Upper lobe of left lung (tissue), 6 donors: ENCODE data around the gene SNED1. TPM values are rescaled to one million over a fixed set of nuclear protein-coding genes. Genes with fewer than 3 reads are reported as not detected.

ENCODE experiments used
- ATAC-seq, 2 donors: fragments of 200-7000 bp; cut with Tn5 transposase; one replicate each; pipeline ENCODE4 v1.9.1; 2022; ENCODE audit warnings: mild to moderate bottlenecking in 2 of 2, moderate library complexity in 2 of 2; ENCODE audit not compliant: low FRiP score in 2 of 2
- DNase-seq, 2 donors: peaks; one replicate each; pipeline ENCODE4 v3.0.0-alpha.2; 2019 to 2020
- H3K27ac ChIP-seq, 4 donors: fragments of 200-600 bp; sonication (generic); one replicate each; pipeline ENCODE4 v1.5.1; 2016 to 2019
- H3K27me3 ChIP-seq, 4 donors: fragments of 200-600 bp; sonication (generic); one replicate each; pipeline ENCODE4 v1.5.1; 2017 to 2019
- H3K36me3 ChIP-seq, 4 donors: fragments of 200-600 bp; sonication (generic); one replicate each; pipeline ENCODE4 v1.5.1; 2016 to 2019
- H3K4me1 ChIP-seq, 4 donors: fragments of 200-600 bp; sonication (generic); one replicate each; pipeline ENCODE4 v1.5.1; 2018 to 2019
- H3K4me3 ChIP-seq, 4 donors: fragments of 200-600 bp; sonication (generic); one replicate each; pipeline ENCODE4 v1.5.1; 2017 to 2019; ENCODE audit warnings: mild to moderate bottlenecking in 2 of 4, moderate library complexity in 1 of 4
- H3K9me3 ChIP-seq, 4 donors: fragments of 200-600 bp; sonication (generic); one replicate each; pipeline ENCODE4 v1.5.1; 2018 to 2019
- CTCF ChIP-seq, 6 experiments: fragments of 450-650 bp in 4 of 6; fragments of 200-600 bp in 2 of 6; sonication (generic) in 2 of 6; IDR thresholded peaks; one replicate each; pipeline ENCODE4 v1.5.1; 2016 to 2019; ENCODE audit warnings: antibody characterized with exemption in 6 of 6
- EP300 ChIP-seq, 4 donors: sonication (generic); formaldehyde crosslinking; IDR thresholded peaks; one replicate each; pipeline ENCODE4 v1.5.1; 2017; ENCODE audit warnings: antibody characterized with exemption in 4 of 4, control low read depth in 2 of 4
- POLR2A ChIP-seq, 4 donors: fragments of 450-650 bp; IDR thresholded peaks; one replicate each; pipeline ENCODE4 v1.5.1; 2016 to 2017; ENCODE audit warnings: antibody characterized with exemption in 4 of 4, mild to moderate bottlenecking in 2 of 4
- POLR2AphosphoS5 ChIP-seq, 2 donors: sonication (generic); formaldehyde crosslinking; IDR thresholded peaks; one replicate each; pipeline ENCODE4 v1.5.1; 2017; ENCODE audit warnings: antibody characterized with exemption in 2 of 2
- WGBS, 2 donors: methylation state at CpG; one replicate each; pipeline ENCODE4 v1.1.5; 2017 to 2018; 5-methylcytosine and 5-hydroxymethylcytosine counted together
- total RNA-seq, 6 donors: library from RNA; depleted of rRNA in 4 of 6; stranded (reverse); fragments of >200 nt in 4 of 6; gene quantifications; one replicate each; pipeline versions ENCODE4 v1.1.0 to v1.2.1, GENCODE V29; 2016 to 2021
- donor health status: DM: no; HTN: no; CAD: no; lungs with moderate emphysema.
- donor health status: DM: no; HTN: yes; CAD: no; lungs with severe emphysema.

SNED1 gene
- total RNA-seq, 6 donors from 2014 or later, result 26.0 to 189 (median 38.9) TPM

GRCh38 chr2:241105641-241106040 is 107.2 kb downstream of the SNED1 start:
- ATAC-seq, result no peak
- TF ChIP-seq POLR2AphosphoS5 (IDR thresholded peaks at IDR 0.05) (no peak), POLR2A (IDR thresholded peaks at IDR 0.05) (no peak), EP300 (IDR thresholded peaks at IDR 0.05) (no peak), CTCF (IDR thresholded peaks at IDR 0.05) (no peak)
- Histone ChIP-seq H3K27ac (no peak overlapping the region), H3K4me3 (no peak overlapping the region), H3K4me1 (peaks cover 9 to 32% (median 21%) of the 10 kb centered on the region in 4 donors), H3K9me3 (no peaks in the 10 kb centered on the region), H3K27me3 (no peaks in the 10 kb centered on the region), H3K36me3 (no peaks in the 10 kb centered on the region)
- no peak for DNase-seq
- 51 to 64% methylated on average over 3 of the region's 3 CpGs for WGBS, 2 donors

- no peak for ATAC-seq
- DNase-seq, result peak in 1 of 2 donors; percentile 26
- 83 to 92% methylated on average over 1 to 9 of the region's 9 CpGs for WGBS, 2 donors
- Histone ChIP-seq H3K36me3 (no peaks in the 10 kb centered on the region), H3K4me1 (peaks cover 0 to 22% (median 11%) of the 10 kb centered on the region in 4 donors), H3K27me3 (no peaks in the 10 kb centered on the region), H3K4me3 (no peak overlapping the region), H3K9me3 (no peaks in the 10 kb centered on the region), H3K27ac (peak overlapping the region in 2 of 4 donors; percentile 57 to 70)
- TF ChIP-seq EP300 (IDR thresholded peaks at IDR 0.05), result no peak
- TF ChIP-seq CTCF (IDR thresholded peaks at IDR 0.05), result no peak
- TF ChIP-seq POLR2A (IDR thresholded peaks at IDR 0.05), result no peak
- no peak for TF ChIP-seq POLR2AphosphoS5 (IDR thresholded peaks at IDR 0.05)
Observed at GRCh38 chr2:241107031-241107783, 108.8 kb downstream of the SNED1 start.

- no peaks in the 10 kb centered on the region for H3K9me3 ChIP-seq
- 60 to 64% methylated on average over 29 to 35 of the region's 35 CpGs for WGBS, 2 donors
- no peaks in the 10 kb centered on the region for H3K36me3 ChIP-seq
- H3K27me3 ChIP-seq, result no peaks in the 10 kb centered on the region
- peak in 1 of 2 donors; percentile 19 for TF ChIP-seq POLR2AphosphoS5 (IDR thresholded peaks at IDR 0.05)
- TF ChIP-seq EP300 (IDR thresholded peaks at IDR 0.05), result no peak
- TF ChIP-seq CTCF (IDR thresholded peaks at IDR 0.05), result no peak
- ATAC-seq (peak in 1 of 2 donors; percentile 51), DNase-seq (peak; percentile 29 to 59)
- peak overlapping the region; percentile 25 to 70 (median 59) for H3K27ac ChIP-seq
- no peak overlapping the region for H3K4me3 ChIP-seq
- peaks cover 0 to 13% (median 3%) of the 10 kb centered on the region in 4 donors for H3K4me1 ChIP-seq
Observed at GRCh38 chr2:241108271-241109209, 110.1 kb downstream of the SNED1 start.

- no peaks in the 10 kb centered on the region for H3K9me3 ChIP-seq
- DNase-seq (peak in 1 of 2 donors; percentile 40), ATAC-seq (no peak)
- peaks cover 0 to 11% (median 3%) of the 10 kb centered on the region in 4 donors for H3K4me1 ChIP-seq
- H3K36me3 ChIP-seq, result no peaks in the 10 kb centered on the region
- TF ChIP-seq CTCF (IDR thresholded peaks at IDR 0.05) (no peak), POLR2AphosphoS5 (IDR thresholded peaks at IDR 0.05) (no peak), EP300 (IDR thresholded peaks at IDR 0.05) (no peak), POLR2A (IDR thresholded peaks at IDR 0.05) (no peak)
- no peak overlapping the region for H3K4me3 ChIP-seq
- H3K27ac ChIP-seq, result peak overlapping the region in 3 of 4 donors; percentile 35 to 60 (median 36)
- H3K27me3 ChIP-seq, result no peaks in the 10 kb centered on the region
- WGBS, 2 donors, result 84 to 90% methylated on average over 14 of the region's 14 CpGs
Observed at GRCh38 chr2:241109210-241110088, 111.0 kb downstream of the SNED1 start.
